NCI-H1105 (cell line): Measurements from ENCODE around the gene SORBS1.

Experiments used
- DNase-seq: peaks from one replicate; lab custom pipeline; 2025; lab: John Stamatoyannopoulos, UW

SORBS1 gene

DNA sequence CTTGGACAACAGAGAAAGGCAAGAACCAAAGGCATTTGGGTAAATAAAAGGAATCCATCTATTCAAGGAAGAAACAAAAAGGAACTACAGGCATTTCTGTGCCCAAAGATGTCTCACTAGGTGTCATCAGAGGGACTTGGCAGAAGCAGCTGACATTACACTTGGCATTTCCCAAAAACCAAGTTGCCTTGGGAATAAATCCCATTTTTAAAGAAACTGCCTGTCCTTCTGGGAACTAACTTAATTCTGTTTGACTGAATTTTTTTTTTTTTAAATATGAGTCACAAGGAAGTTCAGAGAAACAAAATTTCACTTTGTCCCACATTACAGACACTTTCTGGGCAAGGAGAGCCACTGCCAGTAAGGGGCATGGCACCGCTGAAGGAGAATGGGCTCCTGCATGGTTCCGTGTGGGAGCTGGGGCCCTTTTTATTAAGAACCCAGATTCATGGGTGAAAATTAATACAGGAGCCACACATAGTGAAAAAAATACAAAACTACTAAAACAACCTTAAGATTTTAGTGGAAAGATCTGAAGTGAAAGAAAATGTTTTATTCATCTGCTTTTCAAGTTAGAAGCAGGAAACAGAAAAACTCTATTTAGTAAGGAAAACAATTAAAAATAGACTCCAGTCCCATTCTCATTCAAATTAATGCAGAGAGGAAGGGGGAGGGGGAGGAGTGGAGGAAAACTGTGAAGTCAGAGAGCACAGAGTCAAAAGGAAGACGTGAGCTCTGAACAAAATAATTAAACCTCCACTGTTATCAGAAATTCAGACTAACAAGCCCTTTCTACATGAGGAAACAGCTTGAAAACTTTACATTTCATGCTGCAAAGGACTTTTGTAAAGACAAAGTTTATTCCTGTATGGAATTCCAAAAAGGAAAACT lies 151.9 kb downstream of the SORBS1 start:
- no peak for DNase-seq

DNA sequence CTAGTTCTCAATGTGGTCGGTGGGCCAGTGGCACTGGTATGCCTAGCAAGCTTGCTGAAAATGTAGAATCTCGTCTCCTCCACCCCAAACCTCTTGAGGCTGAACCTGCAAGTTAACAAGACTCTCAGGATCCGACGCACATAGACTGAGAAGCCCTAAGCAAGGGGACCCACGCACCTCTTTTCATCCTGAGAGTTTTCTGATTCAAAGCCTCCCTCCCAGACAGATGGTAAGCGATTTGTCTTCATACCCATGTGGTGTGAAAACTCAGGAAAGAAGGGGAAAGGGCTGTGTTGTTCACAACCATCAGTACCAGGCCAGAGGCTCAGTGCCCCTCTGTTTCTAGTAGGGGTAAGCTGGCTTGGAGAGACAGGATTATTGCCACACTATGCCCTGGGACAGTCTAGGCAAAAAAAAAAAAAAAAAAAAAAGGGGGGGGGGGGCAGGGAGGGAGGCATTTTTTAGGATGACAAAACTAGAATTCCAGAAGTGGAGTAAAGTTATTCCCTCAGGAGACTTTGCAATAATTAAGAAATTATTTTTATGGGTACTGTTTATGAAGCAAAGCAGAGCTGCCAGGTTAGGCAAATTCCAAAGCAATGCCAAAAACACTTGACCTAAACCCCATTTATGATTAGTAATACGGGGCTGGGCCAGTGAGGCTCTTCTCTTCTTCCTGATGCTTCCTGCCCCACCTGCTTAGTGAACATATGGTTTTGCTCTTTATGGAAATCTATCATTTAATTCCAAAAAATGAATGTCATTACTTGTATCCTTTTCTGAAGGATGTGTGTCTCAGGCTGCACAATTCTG lies 152.8 kb downstream of the SORBS1 start:
- no peak for DNase-seq

- no peak for DNase-seq
Observed at GRCh38 chr10:95407546-95407945, 153.6 kb downstream of the SORBS1 start.

- peak; percentile 27 for DNase-seq
Observed at GRCh38 chr10:95406651-95407280, 154.4 kb downstream of the SORBS1 start.

DNA sequence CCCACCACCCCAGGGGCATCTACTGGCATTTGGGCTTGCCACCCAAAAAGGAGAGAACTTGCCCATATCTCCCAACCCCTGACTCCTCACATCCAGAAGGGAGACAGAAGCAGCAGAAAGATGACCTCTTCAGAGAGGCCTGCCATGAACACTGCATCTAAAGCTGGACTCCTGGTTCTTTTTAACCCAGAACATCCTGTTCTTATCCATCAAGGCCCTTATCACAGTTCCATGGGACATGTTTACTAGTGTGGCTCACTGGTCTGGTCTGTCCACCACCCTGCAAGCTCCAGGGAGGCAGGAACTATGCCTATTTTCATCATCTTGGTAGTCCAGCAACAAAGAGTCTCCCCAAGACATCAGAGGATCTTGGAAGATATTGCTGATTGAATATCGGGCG lies 155.5 kb downstream of the SORBS1 start:
- no peak for DNase-seq

DNA sequence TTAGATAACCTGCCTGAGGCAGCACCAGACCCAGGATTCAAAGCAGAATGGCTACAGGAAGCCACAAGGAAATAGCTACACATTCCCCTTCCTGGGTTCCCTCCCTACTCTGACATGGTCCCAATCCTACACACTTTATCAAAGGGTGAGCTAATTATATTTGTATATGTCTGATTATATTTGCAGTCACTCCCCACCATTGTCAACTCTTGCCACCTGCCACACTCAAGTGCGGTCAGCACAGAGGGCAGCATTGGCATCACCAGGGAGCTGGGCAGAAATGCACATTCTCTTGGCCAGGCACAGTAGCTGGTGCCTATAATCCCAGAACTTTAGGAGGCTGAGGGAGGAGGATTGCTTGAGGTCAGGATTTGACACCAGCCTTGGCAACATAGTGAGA lies 156.3 kb downstream of the SORBS1 start:
- no peak for DNase-seq

DNA sequence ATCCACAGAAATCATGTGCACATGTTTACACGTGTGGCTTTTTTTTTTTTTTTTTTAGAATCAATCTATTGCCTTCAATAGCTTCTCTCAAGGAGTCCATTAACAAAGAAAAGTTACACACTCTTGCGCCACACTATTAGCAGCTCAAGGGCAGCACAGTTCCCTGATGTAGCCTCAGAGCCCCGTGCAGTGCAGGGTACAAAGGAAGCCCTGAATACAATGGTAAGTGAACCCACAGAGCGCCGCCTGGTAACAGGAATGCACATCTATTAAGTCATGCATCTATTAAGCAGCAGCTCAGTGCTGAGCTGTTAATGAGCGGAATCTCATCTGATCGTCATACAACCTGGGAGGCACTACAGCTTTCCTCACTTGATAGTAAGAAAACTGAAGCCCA lies 156.7 kb downstream of the SORBS1 start:
- DNase-seq: no peak

GRCh38 chr10:95403700-95404461 lies 157.3 kb downstream of the SORBS1 start:
- no peak for DNase-seq

DNA sequence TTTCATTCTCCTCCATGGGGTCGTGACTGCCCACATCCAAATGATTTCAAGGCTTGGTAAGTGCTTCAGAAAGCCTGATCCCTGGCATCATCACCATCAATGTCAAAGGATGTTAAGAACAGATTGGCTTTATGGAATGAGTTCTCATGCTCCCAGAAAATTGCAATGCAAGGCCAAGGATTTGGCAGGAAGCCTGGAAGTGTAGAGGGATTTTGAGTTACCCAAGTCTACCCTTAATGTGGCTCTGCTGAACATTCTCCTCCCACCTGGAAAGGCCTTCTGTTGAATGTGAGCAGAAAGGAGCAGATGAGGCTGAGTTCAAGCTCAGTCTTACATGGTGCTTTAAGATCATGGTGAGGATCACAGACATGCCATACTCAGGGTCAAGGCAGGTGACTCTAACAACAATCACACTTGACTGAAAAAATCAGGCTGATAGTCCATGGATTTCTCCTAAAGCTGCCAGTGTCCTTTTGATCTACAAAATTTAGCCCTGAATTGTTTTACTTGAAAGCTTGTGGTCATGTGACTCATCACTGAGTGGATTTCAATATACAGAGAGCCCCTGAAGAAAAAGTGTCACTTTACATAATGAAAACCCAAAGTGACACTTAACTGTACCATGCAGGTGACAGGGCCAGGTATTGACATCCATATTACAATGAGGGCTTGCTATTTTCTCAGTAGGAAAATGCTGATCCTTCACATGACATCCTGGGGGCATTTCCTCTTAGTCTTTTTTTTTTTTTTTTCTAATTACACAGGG lies 159.3 kb downstream of the SORBS1 start:
- no peak for DNase-seq

- DNase-seq: no peak
Observed at GRCh38 chr10:95400787-95401186, 160.4 kb downstream of the SORBS1 start.

DNA sequence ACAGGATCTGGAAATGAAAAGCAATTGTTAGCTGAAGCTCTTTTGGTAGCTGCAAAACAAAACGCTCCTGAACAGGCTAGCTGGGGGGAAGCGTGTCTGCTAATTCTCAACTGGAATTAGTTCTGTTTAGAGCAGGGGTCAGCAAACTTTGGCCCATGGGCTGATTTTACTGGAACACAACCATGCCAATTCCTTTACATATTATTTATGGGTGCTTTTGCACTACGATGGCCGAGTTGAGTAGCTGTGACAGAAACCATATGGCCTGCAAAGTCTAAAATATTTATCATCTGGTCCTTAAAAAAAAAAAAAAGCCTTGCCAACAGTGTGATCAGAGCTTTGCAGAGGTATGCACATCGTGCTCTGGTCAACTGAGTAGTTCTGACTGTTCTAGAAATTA lies 162.0 kb downstream of the SORBS1 start:
- DNase-seq: no peak

DNA sequence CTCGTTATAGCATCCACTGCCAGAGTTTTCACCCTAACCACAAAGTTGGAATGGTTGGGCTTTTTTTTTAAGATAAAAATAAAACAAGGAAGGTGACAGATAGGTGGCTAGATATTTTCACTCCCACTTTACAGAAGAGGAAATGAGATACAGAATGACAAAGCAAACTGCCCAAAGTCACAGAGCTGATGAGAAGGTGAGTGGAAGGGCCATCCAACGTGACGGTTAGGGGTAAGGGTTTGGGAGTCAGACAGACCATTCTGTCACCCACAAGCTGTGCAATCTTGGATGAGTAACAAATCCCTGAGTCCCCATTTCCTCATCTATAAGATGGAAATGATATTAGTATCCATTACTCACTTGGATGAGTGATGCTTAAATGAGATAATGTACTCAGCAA lies 163.4 kb downstream of the SORBS1 start:
- DNase-seq: no peak

- DNase-seq: no peak
Observed at GRCh38 chr10:95395947-95396449, 165.2 kb downstream of the SORBS1 start.

DNA sequence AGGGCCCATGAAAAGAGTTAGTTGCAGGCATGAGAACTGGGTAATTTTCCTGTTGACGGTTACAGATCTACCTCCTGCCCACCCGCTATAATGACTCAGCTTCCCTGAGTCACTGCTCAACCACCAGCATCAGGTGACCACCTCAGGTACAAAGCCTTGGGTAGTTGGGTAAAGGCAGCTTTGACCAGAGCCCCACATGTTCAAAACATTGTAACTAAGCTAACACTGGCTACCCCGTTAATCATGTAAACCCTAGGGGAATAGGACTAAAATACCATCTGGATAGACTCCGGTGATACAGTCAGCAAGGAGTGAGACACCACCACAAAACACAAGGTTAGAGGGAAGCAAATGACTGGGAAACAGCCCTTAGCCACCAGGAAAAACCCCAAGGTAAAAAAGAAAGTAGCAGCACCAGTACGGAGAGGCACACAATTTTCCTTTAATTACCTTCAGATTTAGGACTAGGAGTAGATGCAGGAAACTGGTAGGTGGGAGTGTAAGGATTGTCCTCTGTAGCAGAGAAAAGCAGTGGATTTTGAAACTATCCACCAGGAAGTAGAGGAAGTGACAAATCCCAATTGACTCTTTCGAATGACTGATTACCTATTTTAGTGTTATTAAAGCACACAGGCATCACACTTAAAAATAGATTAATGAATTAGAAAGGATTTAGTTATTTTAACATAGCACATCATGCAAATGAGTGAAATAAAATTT lies 166.8 kb downstream of the SORBS1 start:
- no peak for DNase-seq

- no peak for DNase-seq
Observed at GRCh38 chr10:95392681-95393164, 168.4 kb downstream of the SORBS1 start.

DNA sequence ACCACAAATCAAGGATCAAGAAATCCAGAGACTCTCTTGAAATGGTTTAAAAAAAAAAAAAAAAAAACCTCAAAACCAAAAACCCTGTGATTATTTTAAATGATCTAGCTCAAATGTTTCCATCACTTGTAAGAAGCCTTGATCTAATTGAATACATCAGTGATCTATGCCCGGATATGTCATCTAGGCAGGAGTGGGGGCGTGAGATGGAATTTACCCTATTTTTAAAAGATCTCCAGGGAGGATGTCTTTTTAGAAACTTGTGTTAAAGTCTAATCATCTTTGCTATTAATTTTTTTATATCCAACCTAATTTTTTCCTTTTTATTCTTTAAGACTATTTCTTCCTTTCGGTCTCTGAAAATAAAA lies 169.0 kb downstream of the SORBS1 start:
- DNase-seq: no peak

- DNase-seq: no peak
Observed at GRCh38 chr10:95391581-95392216, 169.5 kb downstream of the SORBS1 start.

- no peak for DNase-seq
Observed at GRCh38 chr10:95391164-95391563, 170.0 kb downstream of the SORBS1 start.

DNA sequence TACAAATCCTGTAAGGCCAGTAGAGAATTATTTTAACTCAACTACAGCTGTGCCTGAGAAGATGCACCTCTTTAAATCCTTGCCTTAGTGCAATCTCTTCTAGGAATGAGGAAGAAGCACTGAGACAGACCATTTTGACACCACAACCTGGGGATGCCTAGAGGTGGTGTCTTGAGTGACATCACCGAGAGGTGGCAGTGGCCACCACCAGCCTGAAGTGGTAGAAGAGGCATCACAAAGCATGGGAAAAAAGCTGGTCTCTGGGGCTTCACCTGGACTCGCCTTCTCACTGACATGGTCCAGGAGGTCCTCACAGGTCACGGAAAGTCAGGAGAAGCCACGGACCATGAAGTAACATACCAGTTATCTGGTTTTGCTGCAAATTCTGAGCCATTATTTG lies 171.2 kb downstream of the SORBS1 start:
- DNase-seq: no peak

DNA sequence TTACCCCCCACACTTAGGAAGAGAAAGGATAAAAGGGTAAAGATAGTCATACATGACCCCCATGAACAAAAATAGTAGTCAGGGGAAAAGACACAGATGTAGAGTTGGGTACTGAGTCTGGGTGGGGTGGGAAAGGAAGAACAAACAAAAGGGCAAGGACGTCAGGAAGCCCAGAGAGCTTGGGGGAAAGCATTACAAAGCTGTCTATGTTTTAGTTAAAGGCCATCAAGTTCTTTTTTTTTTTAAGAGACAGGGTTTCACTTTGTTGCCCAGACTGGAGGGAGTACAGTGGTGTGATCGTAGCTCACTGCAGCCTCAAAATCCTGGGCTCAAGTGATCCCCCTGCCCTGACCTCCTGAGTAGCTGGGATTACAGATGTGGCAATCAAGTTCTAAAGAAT lies 172.0 kb downstream of the SORBS1 start:
- DNase-seq: no peak
